BJ (cell line): Measurements from ENCODE around the gene CCNT2. TPM values are rescaled to one million over a fixed set of nuclear protein-coding genes. Genes with fewer than 3 reads are reported as not detected.

Source experiments
- CTCF ChIA-PET: fragments of 350-600 bp; formaldehyde crosslinking; extraction: SDS; loops from one replicate; lab custom pipeline; 2021; ENCODE audit warnings: antibody characterized with exemption, inconsistent platforms; lab: Yijun Ruan, JAX
- POLR2A ChIA-PET: fragments of 300-600 bp; sonication (Branson Sonifier 250); formaldehyde crosslinking; extraction: SDS; loops from one replicate; lab custom pipeline; 2021; ENCODE audit warnings: antibody characterized with exemption; lab: Charles Lee
- DNase-seq: peaks from one replicate; pipeline ENCODE4 v3.0.0-alpha.2; 2011; ENCODE audit warnings: low read depth
- H3K27me3 ChIP-seq: 2 replicates; pipeline ENCODE4 v1.6.0; 2011; ENCODE audit warnings: low read length; ENCODE audit not compliant: control insufficient read depth, insufficient read depth
- H3K36me3 ChIP-seq: 2 replicates; pipeline ENCODE4 v1.5.1; 2011; ENCODE audit warnings: low read length; ENCODE audit not compliant: control insufficient read depth, insufficient read depth
- H3K4me3 ChIP-seq: 2 replicates; pipeline ENCODE4 v1.5.1; 2011; ENCODE audit warnings: low read depth, mild to moderate bottlenecking, control low read depth, low read length
- CTCF ChIP-seq: IDR thresholded peaks from 2 replicates; pipeline ENCODE4 v1.5.1; 2011; ENCODE audit warnings: low read depth, mild to moderate bottlenecking, control low read depth, inconsistent platforms, low read length, moderate library complexity; ENCODE audit not compliant: insufficient read depth
- polyA plus RNA-seq: library from polyadenylated mRNA; depleted of rRNA; stranded (reverse); fragments of >200 nt; gene quantifications from 2 replicates; pipeline ENCODE4 v1.2.3, GENCODE V29; 2011

CCNT2 gene
- polyA plus RNA-seq, 1 experiment: 9.1 TPM

- TF ChIP-seq CTCF: no peak
- ChIA-PET POLR2A (no interaction called here), CTCF (no interaction called here)
- Histone ChIP-seq H3K4me3 (no peak overlapping the region), H3K27me3 (peaks cover 3% of the 10 kb centered on the region; the same call in 1 of the 2 replicates), H3K36me3 (no peaks in the 10 kb centered on the region)
- no peak for DNase-seq
Observed at GRCh38 chr2:134985061-134985460, 66.4 kb downstream of the CCNT2 start.

- H3K36me3 ChIP-seq: no peaks in the 10 kb centered on the region
- ChIA-PET CTCF (interaction anchor here (0.6 to 3.0 kb wide), 14 partner anchors 10 to 1395 kb away, joined by 3 to 17 read pairs (median 3); no protein-coding TSS in a partner anchor), POLR2A (no interaction called here)
- DNase-seq: no peak
- peak; percentile 43 for TF ChIP-seq CTCF
- no peak overlapping the region for H3K4me3 ChIP-seq
- peaks cover 3% of the 10 kb centered on the region; the same call in 1 of the 2 replicates for H3K27me3 ChIP-seq
Observed at GRCh38 chr2:134988994-134989605, 70.5 kb downstream of the CCNT2 start.

- no peak for TF ChIP-seq CTCF
- no peaks in the 10 kb centered on the region for H3K36me3 ChIP-seq
- CTCF ChIA-PET: interaction anchor here (1.4 kb wide), 1 partner anchor 10 kb away, joined by 4 read pairs; no protein-coding TSS in a partner anchor
- peaks cover 2% of the 10 kb centered on the region; the same call in 1 of the 2 replicates for H3K27me3 ChIP-seq
- POLR2A ChIA-PET: no interaction called here
- no peak overlapping the region for H3K4me3 ChIP-seq
- no peak for DNase-seq
Observed at GRCh38 chr2:134999521-134999920, 80.9 kb downstream of the CCNT2 start.

- Histone ChIP-seq H3K4me3 (no peak overlapping the region), H3K36me3 (no peaks in the 10 kb centered on the region), H3K27me3 (peaks cover 7% of the 10 kb centered on the region; the same call in 1 of the 2 replicates)
- DNase-seq: no peak
- POLR2A ChIA-PET: no interaction called here
- TF ChIP-seq CTCF: no peak
- CTCF ChIA-PET: interaction anchor here (0.6 to 6.2 kb wide), 7 partner anchors 11 to 708 kb away, joined by 3 to 82 read pairs (median 7); no protein-coding TSS in a partner anchor
Observed at GRCh38 chr2:135002836-135003235, 84.2 kb downstream of the CCNT2 start.

- TF ChIP-seq CTCF: peak; percentile 97
- CTCF ChIA-PET: interaction anchor here (0.6 to 6.2 kb wide), 37 partner anchors 9 to 793 kb away, joined by 3 to 82 read pairs (median 4); partner anchors contain the start of genes R3HDM1 and ZRANB3
- DNase-seq: no peak
- no peak overlapping the region for H3K4me3 ChIP-seq
- POLR2A ChIA-PET: no interaction called here
- no peaks in the 10 kb centered on the region for H3K36me3 ChIP-seq
- H3K27me3 ChIP-seq: peaks cover 7% of the 10 kb centered on the region; the same call in 1 of the 2 replicates
Observed at GRCh38 chr2:135004005-135004746, 85.6 kb downstream of the CCNT2 start.
